GM12892 (cell line): ENCODE data around the gene TMPRSS13.

Experiments
- POLR2A ChIP-seq: IDR thresholded peaks from 2 replicates; pipeline ENCODE4 v1.6.1; 2011; ENCODE audit warnings: low read depth, low read length, control low read depth
- POLR2AphosphoS5 ChIP-seq: IDR thresholded peaks from 2 replicates; pipeline ENCODE4 v1.6.1; 2011; ENCODE audit warnings: low read depth, low read length, control low read depth
- TAF1 ChIP-seq: IDR thresholded peaks from 2 replicates; pipeline ENCODE4 v1.6.1; 2011; ENCODE audit warnings: low read depth, mild to moderate bottlenecking, control low read depth, low read length, borderline replicate concordance

- no peak for TF ChIP-seq POLR2A
- TF ChIP-seq POLR2AphosphoS5: no peak
- no peak for TF ChIP-seq TAF1
Observed at GRCh38 chr11:117910941-117911655, 18.1 kb downstream of the TMPRSS13 start.
